GM18951 (cell line): Measurements from ENCODE around the gene ZMIZ1.
"Not testable (repeated sequence)": the region's sequence is repeated elsewhere in the genome, so short reads cannot be mapped to it uniquely, and the experiment has no call there.

Experiments used
- POLR2A ChIP-seq: IDR thresholded peaks from 4 replicates; pipeline ENCODE4 v1.6.1; 2011; ENCODE audit warnings: mild to moderate bottlenecking; ENCODE audit not compliant: insufficient read length, insufficient read depth; ENCODE audit errors: extremely low read depth
- in situ Hi-C: fragments of 300-500 bp; cut with MboI; formaldehyde crosslinking; loops from one replicate; pipeline ENCODE4 v1.12.0; 2022; ENCODE audit warnings: low sequenced_read_pairs, mixed read lengths, inconsistent platforms; ENCODE audit not compliant: unreplicated experiment

ZMIZ1 gene

DNA sequence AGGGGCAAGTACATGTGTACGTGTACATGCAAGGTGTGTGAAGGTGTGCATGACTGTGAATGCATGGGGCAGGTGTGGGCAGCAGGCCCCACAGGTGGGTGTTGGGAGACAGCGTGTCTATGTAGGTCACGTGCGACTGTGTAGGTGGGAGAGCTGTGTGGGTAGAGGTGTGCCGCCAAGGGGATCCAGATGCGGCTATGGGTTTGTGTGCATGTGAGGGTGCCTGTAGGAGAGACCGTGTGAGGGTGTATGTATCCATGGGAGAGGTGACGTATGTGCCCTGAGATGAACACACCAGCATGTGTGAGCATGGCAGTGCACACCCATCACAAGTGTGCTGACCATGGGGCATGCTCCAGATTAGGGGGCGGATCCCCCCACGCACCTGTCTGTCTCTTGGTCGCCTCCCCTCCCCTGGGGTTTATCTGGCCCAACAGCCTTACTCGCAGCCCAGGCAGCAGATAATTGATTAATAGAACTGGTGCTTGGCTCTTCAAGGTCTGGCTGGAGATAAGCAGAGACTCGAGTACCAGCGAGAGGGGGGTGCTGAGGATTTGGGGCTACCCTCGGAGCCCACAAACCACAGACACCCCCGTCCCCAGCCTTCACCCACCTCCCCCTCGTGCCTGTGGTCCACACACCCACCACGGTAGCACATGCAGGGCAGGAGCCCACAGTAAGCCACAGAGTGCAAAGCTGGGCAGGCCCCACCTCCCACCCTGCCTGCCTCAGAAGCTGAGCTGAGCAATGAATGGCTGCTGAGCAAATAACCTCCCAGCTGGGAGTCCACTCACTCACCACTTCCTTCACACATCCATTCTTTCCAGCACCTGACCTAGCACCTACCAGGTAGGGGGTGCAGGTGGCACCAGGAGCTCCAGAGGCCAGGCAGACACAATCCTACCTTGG lies 41.4 kb upstream of the ZMIZ1 start:
- in situ Hi-C loops, result no loop called here
- TF ChIP-seq POLR2A, result no peak

DNA sequence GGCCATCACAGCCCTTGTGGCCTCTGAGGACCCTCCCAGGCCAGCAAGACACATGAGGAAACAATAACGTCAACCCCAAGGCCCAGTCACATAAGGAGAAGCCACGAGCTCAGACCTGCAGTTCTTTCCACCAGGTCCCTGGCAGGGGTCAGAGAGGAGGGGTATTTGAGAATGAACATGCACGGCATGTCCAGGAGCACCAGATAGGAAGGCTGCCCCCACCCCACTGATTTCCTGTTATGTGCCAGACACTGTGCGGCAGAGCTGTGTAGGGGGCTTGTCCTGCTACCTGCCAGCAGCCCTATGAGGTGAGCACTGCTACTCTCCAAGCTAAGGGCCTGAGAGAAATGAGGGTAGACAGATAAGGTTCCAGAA lies 40.7 kb upstream of the ZMIZ1 start:
- in situ Hi-C loops, result no loop called here
- TF ChIP-seq POLR2A, result no peak

DNA sequence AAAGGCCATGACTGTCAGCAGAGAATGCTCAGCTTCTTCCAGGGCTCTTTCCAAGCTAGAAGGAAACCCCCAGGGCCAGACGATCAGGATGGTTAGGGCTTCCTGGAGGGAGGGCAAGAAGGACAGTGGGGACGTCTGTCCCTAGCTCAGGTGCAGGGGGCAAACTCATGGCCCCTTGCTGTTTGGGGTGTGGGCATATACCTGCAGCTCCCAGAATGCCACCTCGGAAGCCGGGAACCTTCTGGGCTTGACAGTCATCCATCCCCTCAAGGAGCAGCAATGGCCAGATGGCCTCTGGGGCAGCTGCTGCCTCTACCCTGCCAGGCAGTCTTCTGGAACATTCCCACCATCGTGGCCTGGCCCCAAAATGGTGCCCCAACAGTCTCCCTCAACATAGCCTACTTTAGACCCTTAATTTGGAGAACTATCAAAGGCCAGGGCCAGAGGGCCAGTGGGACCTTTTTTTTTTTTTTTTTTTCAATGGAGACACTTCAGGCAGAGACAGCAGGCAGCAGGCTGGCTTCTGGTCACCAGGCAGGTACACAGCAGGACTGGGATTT lies 40.2 kb upstream of the ZMIZ1 start:
- no peak for TF ChIP-seq POLR2A
- in situ Hi-C loops, result no loop called here

DNA sequence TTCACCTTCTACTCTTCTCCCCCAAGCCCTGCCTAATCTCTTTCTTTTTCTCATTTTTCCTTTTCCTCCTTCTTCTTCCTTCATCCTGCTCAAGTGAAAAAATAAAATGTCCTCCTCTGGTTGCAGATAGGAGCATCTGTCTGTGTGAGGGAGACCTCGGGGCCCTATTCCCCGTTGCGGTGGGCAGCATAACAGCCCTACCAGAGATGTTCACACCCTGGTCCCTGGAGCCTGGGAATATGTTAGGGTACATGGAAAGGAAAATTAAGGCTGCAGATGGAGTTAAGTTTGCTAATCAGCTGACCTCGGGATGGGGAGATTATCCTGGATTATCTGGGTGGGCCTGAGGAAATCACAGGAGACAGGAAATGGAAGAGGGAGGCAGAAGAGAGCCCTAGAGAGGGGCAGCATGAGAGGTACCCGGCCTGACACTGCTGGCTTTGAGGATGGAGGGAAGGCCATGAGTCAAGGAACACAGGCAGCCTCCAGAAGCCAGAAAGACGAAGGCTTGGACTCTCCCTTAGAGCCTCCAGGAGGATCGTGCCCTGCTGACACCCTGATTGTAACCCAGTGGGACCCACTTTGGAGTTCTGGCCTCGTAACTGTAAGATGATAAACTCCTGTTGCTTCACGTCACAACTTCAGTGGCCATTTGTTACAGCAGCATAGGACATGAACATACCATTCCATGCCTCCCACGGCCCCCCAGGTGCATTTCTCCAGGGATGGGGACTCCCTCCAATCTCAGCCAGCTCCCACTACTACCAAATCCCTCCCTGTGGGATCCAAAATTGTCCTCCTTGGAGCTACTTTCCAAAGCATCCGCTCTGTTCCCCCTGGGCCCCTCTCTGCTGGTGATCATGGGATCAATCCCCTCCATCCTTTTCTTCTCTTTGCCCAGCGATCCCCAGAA lies 39.0 kb upstream of the ZMIZ1 start:
- in situ Hi-C loops, result no loop called here

DNA sequence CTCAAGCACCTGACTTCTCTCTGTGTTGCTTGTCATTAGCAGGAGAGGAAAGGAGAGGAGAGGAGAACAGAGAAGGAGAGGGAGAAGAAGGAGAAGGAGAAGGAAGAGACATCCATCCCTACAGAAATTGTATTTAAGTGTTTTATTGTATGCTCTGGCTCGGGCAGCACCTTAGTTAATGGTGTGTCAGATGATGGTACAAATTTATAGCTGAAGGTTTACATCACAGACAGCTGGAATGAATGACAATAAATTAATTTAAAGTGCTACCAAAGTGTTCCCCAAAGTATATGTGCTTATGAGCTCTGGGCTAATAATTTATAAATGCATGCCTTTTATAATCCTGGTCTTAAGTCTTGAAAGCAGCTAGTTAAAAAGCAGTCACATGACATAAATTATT lies 38.1 kb upstream of the ZMIZ1 start:
- no peak for TF ChIP-seq POLR2A
- in situ Hi-C loops, result no loop called here

More for the DNA sequence above, 39.0 kb upstream of the ZMIZ1 start:
- no peak for TF ChIP-seq POLR2A

DNA sequence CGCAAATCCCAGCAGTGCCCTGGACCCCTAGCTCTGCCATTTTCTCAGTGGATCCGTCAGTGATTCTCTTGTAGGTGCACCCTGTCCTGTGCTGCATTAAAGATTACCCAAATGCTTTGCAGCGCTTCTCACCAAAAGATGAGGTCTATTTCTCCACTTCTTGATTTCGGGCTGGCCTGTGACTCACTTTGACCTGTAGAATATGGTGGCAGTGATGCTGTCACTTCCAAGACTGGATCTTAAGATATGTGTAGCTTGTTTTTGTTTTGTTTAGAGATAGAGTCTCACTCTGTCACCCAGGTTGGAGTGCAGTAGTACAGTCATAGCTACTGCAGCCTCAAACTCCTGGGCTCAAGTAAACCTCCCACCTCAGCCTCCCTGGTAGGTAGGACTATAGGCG lies 37.0 kb upstream of the ZMIZ1 start:
- TF ChIP-seq POLR2A, result no peak
- in situ Hi-C loops, result no loop called here

DNA sequence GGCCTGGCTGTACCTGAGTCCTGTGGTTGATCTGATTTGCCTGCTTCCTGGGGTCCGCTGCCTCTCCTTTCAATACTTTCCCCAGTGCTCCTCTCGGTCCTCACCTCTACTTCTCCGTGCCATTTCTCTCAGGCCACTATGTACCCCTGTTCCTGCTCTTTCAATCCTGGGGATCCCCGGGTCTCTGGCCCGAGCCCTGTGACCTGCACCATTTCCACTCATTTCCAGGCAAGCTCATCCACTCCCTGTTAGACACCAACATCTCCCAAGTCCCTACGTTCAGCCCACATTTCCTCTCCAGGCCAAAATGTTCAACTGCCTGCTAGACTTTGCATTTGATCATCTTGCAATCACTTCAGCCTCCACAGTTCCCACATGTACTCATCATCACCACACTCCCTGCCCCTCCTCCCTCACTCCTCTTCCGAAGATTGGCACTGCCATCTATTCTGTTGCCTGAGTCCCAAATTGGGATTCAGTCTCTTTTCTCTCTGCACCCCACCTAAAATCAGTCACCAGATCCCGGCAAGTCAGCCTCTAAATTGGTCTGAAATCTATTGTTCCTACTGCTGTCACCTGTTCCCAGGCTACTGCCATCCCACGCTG lies 34.4 kb upstream of the ZMIZ1 start:
- no peak for TF ChIP-seq POLR2A
- in situ Hi-C loops, result no loop called here

DNA sequence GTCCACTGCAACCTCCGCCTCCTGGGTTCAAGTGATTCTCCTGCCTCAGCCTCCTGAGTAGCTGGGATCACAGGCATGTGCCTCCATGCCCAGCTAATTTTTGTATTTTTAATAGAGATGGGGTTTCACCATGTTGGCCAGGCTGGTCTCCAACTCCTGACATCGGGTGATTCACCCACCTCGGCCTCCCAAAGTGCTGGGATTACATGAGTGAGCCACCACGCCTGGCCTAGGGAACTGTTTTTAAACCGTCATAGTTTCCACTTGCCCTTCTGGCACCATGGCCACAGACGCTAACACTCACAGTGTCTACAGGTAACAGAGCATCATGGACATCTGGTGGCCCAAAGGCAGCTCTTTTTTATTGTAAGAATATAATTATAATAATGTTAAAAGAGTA lies 32.4 kb upstream of the ZMIZ1 start:
- in situ Hi-C loops, result not testable (repeated sequence)

DNA sequence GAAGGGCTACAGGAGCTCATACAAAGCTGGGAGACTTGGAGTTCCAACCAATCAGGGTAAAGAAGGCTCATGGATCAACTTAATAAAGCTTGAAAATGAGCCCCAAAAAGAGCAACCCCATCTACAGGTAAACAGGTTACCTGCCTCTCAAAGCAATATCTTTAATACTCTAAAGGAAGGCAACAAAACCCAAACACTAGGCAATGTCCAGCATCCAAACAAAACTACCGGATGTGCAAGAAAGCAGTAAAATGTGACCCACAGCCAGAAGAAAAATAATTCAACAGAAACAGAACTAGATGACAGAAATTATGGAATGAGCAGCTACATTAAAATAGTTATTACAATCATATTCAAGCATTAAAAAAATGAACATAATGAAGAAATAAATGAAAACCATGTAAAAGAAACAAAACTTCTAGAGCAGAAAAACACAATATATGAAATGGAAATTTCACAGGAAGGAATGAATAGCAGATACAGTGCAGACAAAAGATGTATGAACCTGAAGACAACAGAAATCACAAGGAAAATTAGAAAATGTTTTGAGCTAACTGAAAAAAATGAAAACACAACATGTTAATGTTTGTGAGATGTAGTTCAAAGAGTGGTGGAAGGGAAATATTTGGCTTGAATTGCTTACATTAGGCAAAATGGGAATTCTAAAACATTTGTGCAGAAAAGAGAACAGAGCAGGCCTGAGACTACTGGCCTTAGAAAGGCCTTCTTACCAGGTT lies 30.5 kb upstream of the ZMIZ1 start:
- in situ Hi-C loops, result no loop called here

DNA sequence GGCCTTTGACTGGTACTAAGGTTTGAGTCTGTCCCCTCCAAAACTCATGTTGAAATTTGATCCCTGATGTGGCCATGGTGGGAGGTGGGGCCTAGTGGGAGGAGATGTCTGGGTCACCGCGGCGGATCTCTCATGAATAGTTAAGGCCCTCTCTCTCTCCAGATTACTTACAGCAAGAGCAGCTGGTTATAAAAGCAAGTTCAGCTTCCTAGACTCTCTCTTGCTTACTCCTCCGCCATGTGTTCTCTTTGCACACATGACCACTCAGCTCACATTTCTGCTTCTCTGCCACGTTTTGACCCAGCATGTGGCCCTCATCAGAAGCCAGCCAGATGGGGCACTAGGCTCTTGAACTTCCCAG lies 29.9 kb upstream of the ZMIZ1 start:
- no peak for TF ChIP-seq POLR2A

More for the DNA sequence above, 30.5 kb upstream of the ZMIZ1 start:
- TF ChIP-seq POLR2A, result no peak

DNA sequence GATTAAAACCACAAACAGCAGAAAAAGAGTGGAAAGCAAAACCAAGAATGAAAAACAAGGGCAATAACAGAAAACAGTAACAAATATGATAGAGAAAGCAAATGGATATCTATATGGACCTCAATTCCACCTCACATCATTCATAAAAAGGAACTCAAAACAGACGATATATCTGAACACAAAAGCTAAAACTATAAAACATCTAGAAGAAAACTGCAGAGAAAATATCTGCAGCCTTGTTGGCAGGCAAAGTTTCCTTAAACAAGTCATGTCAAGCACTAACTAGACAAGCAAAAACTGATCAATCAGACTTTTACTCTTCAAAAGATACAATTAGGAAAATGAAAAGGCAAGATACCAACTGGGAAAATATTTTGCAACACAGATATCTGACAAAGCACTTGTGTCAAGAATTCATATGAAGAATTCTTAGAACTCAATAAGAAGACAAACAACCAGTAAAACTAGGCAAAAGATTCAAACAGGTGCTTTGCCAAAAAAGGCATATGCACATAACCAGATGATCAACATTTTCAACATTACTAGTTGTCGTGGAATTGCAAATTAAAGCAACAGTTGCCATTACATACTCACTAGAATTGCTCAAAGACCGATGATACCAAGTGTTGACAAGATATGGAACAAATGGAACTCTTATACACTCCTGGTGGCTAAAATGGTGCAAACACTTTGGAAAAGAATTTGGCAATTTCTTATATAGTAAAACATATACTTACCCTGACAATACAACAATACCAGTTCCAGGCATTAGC lies 25.9 kb upstream of the ZMIZ1 start:
- no peak for TF ChIP-seq POLR2A

More for the DNA sequence above, 29.9 kb upstream of the ZMIZ1 start:
- in situ Hi-C loops, result no loop called here

More for the DNA sequence above, 25.9 kb upstream of the ZMIZ1 start:
- in situ Hi-C loops, result no loop called here
